GM23338 (cell line): ENCODE data around the gene MPV17. TPM values are rescaled to one million over a fixed set of nuclear protein-coding genes. Genes with fewer than 3 reads are reported as not detected.

Experiments used
- ATAC-seq: fragments of 200-7000 bp; cut with Tn5 transposase; 3 replicates; pipeline ENCODE4 v1.9.1; 2020
- DNase-seq: peaks from one replicate; pipeline ENCODE4 v3.0.0-alpha.2; 2015; ENCODE audit warnings: low spot score
- H2AFZ ChIP-seq: fragments of 200-600 bp; sonication (generic); 2 replicates; pipeline ENCODE4 v1.8.0; 2016; ENCODE audit warnings: antibody characterized with exemption, mild to moderate bottlenecking, moderate library complexity
- H3F3A ChIP-seq: fragments of 200-600 bp; sonication (generic); replicated peaks from 2 replicates; pipeline ENCODE4 v1.8.0; 2017; ENCODE audit warnings: antibody characterized with exemption, mixed run types, low read depth
- H3K27ac ChIP-seq: fragments of 200-600 bp; sonication (generic); 2 replicates; pipeline ENCODE4 v1.6.1; 2016; ENCODE audit warnings: low read depth
- H3K27me3 ChIP-seq: fragments of 200-600 bp; sonication (generic); 2 replicates; pipeline ENCODE4 v1.8.0; 2016; ENCODE audit warnings: mild to moderate bottlenecking, mixed run types, moderate library complexity; ENCODE audit not compliant: insufficient read depth
- H3K36me3 ChIP-seq: fragments of 200-600 bp; sonication (generic); 2 replicates; pipeline ENCODE4 v1.8.0; 2016; ENCODE audit warnings: mild to moderate bottlenecking; ENCODE audit not compliant: insufficient read depth
- H3K4me1 ChIP-seq: fragments of 200-600 bp; sonication (generic); 2 replicates; pipeline ENCODE4 v1.8.0; 2016; ENCODE audit warnings: mild to moderate bottlenecking, moderate library complexity; ENCODE audit not compliant: insufficient read depth
- H3K4me2 ChIP-seq: fragments of 200-600 bp; sonication (generic); 2 replicates; pipeline ENCODE4 v1.7.1; 2017; ENCODE audit warnings: mixed run types
- H3K4me3 ChIP-seq: fragments of 200-600 bp; sonication (generic); 2 replicates; pipeline ENCODE4 v1.6.1; 2016; ENCODE audit warnings: mixed run types
- H3K79me2 ChIP-seq: fragments of 200-600 bp; sonication (generic); replicated peaks from 2 replicates; pipeline ENCODE4 v1.8.0; 2017; ENCODE audit warnings: mild to moderate bottlenecking; ENCODE audit not compliant: insufficient read depth
- H3K9me2 ChIP-seq: fragments of 200-600 bp; sonication (generic); 2 replicates; pipeline ENCODE4 v1.8.0; 2017; ENCODE audit not compliant: insufficient read depth
- H4K20me1 ChIP-seq: fragments of 200-600 bp; sonication (generic); replicated peaks from 2 replicates; pipeline ENCODE4 v1.8.0; 2017; ENCODE audit warnings: mild to moderate bottlenecking; ENCODE audit not compliant: insufficient read depth
- H3K27ac Mint-ChIP-seq: 2 replicates; pipeline ENCODE4 v1.8.0; 2020; ENCODE audit warnings: inconsistent platforms, mild to moderate bottlenecking, moderate library complexity, mixed read lengths
- H3K27me3 Mint-ChIP-seq: 3 replicates; pipeline ENCODE4 v1.8.0; 2022; ENCODE audit warnings: low read depth, mild to moderate bottlenecking, moderate library complexity, mixed read lengths, inconsistent platforms; ENCODE audit not compliant: insufficient read depth, poor library complexity
- H3K36me3 Mint-ChIP-seq: 3 replicates; pipeline ENCODE4 v1.8.0; 2021; ENCODE audit warnings: low read depth, mild to moderate bottlenecking, inconsistent platforms, moderate library complexity, mixed read lengths
- H3K4me1 Mint-ChIP-seq: 3 replicates; pipeline ENCODE4 v1.8.0; 2020; ENCODE audit warnings: mild to moderate bottlenecking, inconsistent platforms, mixed read lengths
- H3K4me3 Mint-ChIP-seq: 3 replicates; pipeline ENCODE4 v1.8.0; 2021; ENCODE audit warnings: moderate library complexity, mild to moderate bottlenecking, inconsistent platforms, mixed read lengths
- H3K9me3 Mint-ChIP-seq: 3 replicates; pipeline ENCODE4 v1.8.0; 2020; ENCODE audit warnings: moderate library complexity, mild to moderate bottlenecking, inconsistent platforms, mixed read lengths
- JUNB ChIP-seq: IDR thresholded peaks from one replicate; pipeline ENCODE4 v1.6.1; 2016; ENCODE audit warnings: antibody characterized with exemption; ENCODE audit not compliant: unreplicated experiment
- POLR2AphosphoS5 ChIP-seq: IDR thresholded peaks from 2 replicates; pipeline ENCODE4 v1.6.1; 2016; ENCODE audit warnings: antibody characterized with exemption, low read depth
- polyA plus RNA-seq: library from polyadenylated mRNA; unstranded; fragments of >200 nt; fragmentation: Nextera tagmentation; extraction: Ambion mirVana; gene quantifications from 2 replicates; pipeline ENCODE4 v1.2.1, GENCODE V29; 2016
- total RNA-seq: library from RNA; depleted of rRNA; stranded (reverse); fragments of >200 nt; shearing (Covaris generic); gene quantifications from 2 replicates; pipeline ENCODE4 v1.2.3, GENCODE V29; 2014
- TF ChIP-seq, protein P1 (sequence below): fragments of 250-450 bp; sonication (Bioruptor Pico); IDR thresholded peaks from 2 replicates; pipeline ENCODE4 v1.5.0; 2020; ENCODE audit warnings: mild to moderate bottlenecking, moderate library complexity

MPV17 gene
- total and polyA plus RNA-seq, 2 experiments from 2014 or later = 52.5 to 94.2 TPM

DNA sequence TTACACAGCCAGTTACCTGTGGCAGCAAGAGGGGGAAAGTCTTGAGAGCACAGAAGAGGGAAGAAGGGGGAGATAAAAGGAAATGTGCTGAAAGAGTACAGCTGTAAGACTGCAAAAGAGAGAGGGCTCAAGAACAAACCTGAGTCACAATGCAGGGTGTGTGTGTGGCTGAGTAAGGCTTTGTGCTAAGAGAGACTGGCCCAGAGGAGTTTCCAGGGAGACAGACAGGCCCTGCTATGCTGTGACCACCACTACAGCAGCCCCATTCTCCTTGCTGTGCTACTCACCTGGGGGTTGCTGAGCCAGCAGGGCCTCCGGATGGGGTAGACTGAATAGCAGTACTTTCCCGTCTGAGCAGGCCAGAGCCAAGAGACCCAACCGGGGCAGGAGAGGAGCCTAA lies 12.4 kb upstream of the MPV17 start (continued):
- TF ChIP-seq, protein P1, sequence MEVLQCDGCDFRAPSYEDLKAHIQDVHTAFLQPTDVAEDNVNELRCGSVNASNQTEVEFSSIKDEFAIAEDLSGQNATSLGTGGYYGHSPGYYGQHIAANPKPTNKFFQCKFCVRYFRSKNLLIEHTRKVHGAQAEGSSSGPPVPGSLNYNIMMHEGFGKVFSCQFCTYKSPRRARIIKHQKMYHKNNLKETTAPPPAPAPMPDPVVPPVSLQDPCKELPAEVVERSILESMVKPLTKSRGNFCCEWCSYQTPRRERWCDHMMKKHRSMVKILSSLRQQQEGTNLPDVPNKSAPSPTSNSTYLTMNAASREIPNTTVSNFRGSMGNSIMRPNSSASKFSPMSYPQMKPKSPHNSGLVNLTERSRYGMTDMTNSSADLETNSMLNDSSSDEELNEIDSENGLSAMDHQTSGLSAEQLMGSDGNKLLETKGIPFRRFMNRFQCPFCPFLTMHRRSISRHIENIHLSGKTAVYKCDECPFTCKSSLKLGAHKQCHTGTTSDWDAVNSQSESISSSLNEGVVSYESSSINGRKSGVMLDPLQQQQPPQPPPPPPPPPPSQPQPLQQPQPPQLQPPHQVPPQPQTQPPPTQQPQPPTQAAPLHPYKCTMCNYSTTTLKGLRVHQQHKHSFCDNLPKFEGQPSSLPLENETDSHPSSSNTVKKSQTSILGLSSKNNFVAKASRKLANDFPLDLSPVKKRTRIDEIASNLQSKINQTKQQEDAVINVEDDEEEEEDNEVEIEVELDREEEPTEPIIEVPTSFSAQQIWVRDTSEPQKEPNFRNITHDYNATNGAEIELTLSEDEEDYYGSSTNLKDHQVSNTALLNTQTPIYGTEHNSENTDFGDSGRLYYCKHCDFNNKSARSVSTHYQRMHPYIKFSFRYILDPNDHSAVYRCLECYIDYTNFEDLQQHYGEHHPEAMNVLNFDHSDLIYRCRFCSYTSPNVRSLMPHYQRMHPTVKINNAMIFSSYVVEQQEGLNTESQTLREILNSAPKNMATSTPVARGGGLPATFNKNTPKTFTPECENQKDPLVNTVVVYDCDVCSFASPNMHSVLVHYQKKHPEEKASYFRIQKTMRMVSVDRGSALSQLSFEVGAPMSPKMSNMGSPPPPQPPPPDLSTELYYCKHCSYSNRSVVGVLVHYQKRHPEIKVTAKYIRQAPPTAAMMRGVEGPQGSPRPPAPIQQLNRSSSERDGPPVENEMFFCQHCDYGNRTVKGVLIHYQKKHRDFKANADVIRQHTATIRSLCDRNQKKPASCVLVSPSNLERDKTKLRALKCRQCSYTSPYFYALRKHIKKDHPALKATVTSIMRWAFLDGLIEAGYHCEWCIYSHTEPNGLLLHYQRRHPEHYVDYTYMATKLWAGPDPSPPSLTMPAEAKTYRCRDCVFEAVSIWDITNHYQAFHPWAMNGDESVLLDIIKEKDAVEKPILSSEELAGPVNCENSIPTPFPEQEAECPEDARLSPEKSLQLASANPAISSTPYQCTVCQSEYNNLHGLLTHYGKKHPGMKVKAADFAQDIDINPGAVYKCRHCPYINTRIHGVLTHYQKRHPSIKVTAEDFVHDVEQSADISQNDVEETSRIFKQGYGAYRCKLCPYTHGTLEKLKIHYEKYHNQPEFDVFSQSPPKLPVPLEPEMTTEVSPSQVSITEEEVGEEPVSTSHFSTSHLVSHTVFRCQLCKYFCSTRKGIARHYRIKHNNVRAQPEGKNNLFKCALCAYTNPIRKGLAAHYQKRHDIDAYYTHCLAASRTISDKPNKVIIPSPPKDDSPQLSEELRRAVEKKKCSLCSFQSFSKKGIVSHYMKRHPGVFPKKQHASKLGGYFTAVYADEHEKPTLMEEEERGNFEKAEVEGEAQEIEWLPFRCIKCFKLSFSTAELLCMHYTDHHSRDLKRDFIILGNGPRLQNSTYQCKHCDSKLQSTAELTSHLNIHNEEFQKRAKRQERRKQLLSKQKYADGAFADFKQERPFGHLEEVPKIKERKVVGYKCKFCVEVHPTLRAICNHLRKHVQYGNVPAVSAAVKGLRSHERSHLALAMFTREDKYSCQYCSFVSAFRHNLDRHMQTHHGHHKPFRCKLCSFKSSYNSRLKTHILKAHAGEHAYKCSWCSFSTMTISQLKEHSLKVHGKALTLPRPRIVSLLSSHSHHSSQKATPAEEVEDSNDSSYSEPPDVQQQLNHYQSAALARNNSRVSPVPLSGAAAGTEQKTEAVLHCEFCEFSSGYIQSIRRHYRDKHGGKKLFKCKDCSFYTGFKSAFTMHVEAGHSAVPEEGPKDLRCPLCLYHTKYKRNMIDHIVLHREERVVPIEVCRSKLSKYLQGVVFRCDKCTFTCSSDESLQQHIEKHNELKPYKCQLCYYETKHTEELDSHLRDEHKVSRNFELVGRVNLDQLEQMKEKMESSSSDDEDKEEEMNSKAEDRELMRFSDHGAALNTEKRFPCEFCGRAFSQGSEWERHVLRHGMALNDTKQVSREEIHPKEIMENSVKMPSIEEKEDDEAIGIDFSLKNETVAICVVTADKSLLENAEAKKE (CRISPR knock-in tag) = no peak

DNA sequence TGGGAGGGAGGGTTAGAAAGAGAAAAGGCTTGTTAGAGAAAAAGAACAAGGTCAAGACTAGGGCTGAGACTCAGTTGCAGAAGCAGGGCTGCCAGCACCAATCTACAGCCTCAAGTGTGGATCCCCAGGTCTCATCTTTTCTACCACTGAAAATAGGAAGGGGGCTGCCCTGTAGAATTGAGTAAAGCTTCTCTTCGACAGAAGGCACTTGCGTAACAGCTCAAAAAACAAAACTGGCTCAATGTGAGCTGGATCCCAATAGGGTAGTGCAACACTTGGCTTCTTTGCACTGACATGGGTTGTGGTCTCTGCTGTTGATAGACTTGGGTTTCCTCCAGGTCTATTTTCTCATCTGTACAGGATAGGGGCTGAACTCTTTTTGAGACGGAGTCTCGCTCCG lies 1.8 kb upstream of the MPV17 start:
- H3K4me1 ChIP-seq = peaks cover 14% of the 10 kb centered on the region
- H3K36me3 ChIP-seq = peaks cover 27% of the 10 kb centered on the region
- no peak overlapping the region for H3K4me3 ChIP-seq
- H2AFZ ChIP-seq = no peak overlapping the region
- H3K27me3 ChIP-seq = no peaks in the 10 kb centered on the region
- Mint-ChIP-seq H3K9me3 (no peaks in the 10 kb centered on the region), H3K4me3 (peak overlapping the region; percentile 17; the same call in 1 of the 3 replicates), H3K27me3 (peaks cover 8% of the 10 kb centered on the region), H3K4me1 (peaks cover 10% of the 10 kb centered on the region), H3K36me3 (peaks cover 41% of the 10 kb centered on the region), H3K27ac (no peak overlapping the region)
- H3K4me2 ChIP-seq = no peak overlapping the region
- TF ChIP-seq JUNB = no peak
- TF ChIP-seq POLR2AphosphoS5 = peak; percentile 11; the same call in 1 of the 2 replicates
- ATAC-seq (no peak), DNase-seq (no peak)
- peaks cover 23% of the 10 kb centered on the region; the same call in 1 of the 2 replicates for H3F3A ChIP-seq
- no peaks in the 10 kb centered on the region for H4K20me1 ChIP-seq
- H3K9me2 ChIP-seq = no peaks in the 10 kb centered on the region
- peaks cover 5% of the 10 kb centered on the region for H3K79me2 ChIP-seq
- H3K27ac ChIP-seq = peak overlapping the region; percentile 64; the same call in 1 of the 2 replicates
